Measurements from ENCODE around the gene TLE3.

The TLE3 gene

DNA sequence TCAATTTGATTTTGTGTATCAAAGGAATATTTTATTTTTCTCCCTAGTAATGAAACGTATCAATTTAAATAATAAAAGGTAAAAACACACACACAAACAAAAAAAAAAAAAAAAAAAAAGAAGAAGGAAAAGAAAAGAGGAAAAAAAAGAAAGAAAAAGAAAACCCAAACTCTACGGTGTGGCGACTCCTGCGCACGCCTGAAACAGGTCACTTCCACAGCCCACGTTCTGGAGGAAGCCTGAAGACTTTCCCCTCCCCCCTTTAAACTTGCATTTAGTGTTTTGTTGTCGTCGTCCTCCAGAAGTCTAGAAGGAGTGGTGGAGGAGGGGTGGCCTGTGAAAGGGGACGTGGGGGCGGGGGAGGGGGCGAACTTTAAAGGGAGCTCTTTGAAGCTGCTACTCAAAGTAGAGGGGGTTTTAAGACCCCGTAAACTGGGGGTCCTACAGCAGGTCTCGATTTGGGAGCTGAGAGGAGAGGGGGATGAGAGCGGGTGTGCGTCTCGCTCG, 2.3 kb upstream of the TLE3 start:
- Histone ChIP-seq H3K9me3 (ENCODE audit: severe bottlenecking) (no peaks in the 10 kb centered on the region), H3K27me3 (ENCODE audit: insufficient read depth, low read depth, severe bottlenecking) (no peaks in the 10 kb centered on the region), H3K36me3 (peaks cover 11% of the 10 kb centered on the region), H3K27ac (peak overlapping the region; percentile 37), H3K4me3 (ENCODE audit: low read depth, low read length) (peak overlapping the region; percentile 56)
- TF ChIP-seq CTCF (IDR thresholded peaks at IDR 0.05; ENCODE audit: low read depth, low read length): no peak
- no peak for DNase-seq

GRCh38 chr15:70099167-70099966, 1.6 kb upstream of the TLE3 start:
- Histone ChIP-seq H3K27me3 (ENCODE audit: insufficient read depth, low read depth, severe bottlenecking) (no peaks in the 10 kb centered on the region), H3K4me3 (ENCODE audit: low read depth, low read length) (peak overlapping the region; percentile 89), H3K27ac (peak overlapping the region; percentile 92), H3K9me3 (ENCODE audit: severe bottlenecking) (no peaks in the 10 kb centered on the region), H3K36me3 (peaks cover 17% of the 10 kb centered on the region)
- peak; percentile 100 for DNase-seq
- TF ChIP-seq CTCF (IDR thresholded peaks at IDR 0.05; ENCODE audit: low read depth, low read length): no peak

- peak overlapping the region; percentile 89 for H3K4me3 ChIP-seq (ENCODE audit: low read depth, low read length)
- H3K36me3 ChIP-seq: peaks cover 25% of the 10 kb centered on the region
- H3K27me3 ChIP-seq (ENCODE audit: insufficient read depth, low read depth, severe bottlenecking): no peaks in the 10 kb centered on the region
- no peak for DNase-seq
- H3K9me3 ChIP-seq (ENCODE audit: severe bottlenecking): no peaks in the 10 kb centered on the region
- H3K27ac ChIP-seq: peak overlapping the region; percentile 92
- no peak for TF ChIP-seq CTCF (IDR thresholded peaks at IDR 0.05; ENCODE audit: low read depth, low read length)
Observed at GRCh38 chr15:70098461-70099166, 897 bp upstream of the TLE3 start.

GRCh38 chr15:70098153-70098460, 390 bp upstream of the TLE3 start:
- peak overlapping the region; percentile 92; the same call in 1 of the 2 replicates for H3K27ac ChIP-seq
- H3K4me3 ChIP-seq (ENCODE audit: low read depth, low read length): peak overlapping the region; percentile 89
- no peak for TF ChIP-seq CTCF (IDR thresholded peaks at IDR 0.05; ENCODE audit: low read depth, low read length)
- no peaks in the 10 kb centered on the region for H3K27me3 ChIP-seq (ENCODE audit: insufficient read depth, low read depth, severe bottlenecking)
- no peaks in the 10 kb centered on the region for H3K9me3 ChIP-seq (ENCODE audit: severe bottlenecking)
- no peak for DNase-seq
- peaks cover 30% of the 10 kb centered on the region for H3K36me3 ChIP-seq

DNA sequence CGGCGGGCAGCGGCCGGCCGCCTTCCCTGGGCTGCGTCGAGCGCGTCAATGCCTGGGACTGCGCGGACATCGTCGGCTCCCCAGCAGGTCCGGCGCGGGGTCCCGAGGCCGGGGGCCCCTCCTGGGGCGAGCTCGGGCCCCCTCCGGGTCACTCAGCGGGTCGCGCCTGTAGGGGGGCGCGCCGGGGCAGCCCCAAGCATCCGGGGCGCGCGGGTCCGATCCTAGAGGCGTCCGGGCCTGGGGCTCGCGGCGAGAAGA, 725 bp downstream of the TLE3 start:
- H3K27ac ChIP-seq: peak overlapping the region; percentile 89
- no peaks in the 10 kb centered on the region for H3K9me3 ChIP-seq (ENCODE audit: severe bottlenecking)
- peaks cover 41% of the 10 kb centered on the region for H3K36me3 ChIP-seq
- no peak for DNase-seq
- H3K27me3 ChIP-seq (ENCODE audit: insufficient read depth, low read depth, severe bottlenecking): no peaks in the 10 kb centered on the region
- peak overlapping the region; percentile 89 for H3K4me3 ChIP-seq (ENCODE audit: low read depth, low read length)
- no peak for TF ChIP-seq CTCF (IDR thresholded peaks at IDR 0.05; ENCODE audit: low read depth, low read length)
